ENCODE data around the gene PLCB4.

PLCB4 gene

DNA sequence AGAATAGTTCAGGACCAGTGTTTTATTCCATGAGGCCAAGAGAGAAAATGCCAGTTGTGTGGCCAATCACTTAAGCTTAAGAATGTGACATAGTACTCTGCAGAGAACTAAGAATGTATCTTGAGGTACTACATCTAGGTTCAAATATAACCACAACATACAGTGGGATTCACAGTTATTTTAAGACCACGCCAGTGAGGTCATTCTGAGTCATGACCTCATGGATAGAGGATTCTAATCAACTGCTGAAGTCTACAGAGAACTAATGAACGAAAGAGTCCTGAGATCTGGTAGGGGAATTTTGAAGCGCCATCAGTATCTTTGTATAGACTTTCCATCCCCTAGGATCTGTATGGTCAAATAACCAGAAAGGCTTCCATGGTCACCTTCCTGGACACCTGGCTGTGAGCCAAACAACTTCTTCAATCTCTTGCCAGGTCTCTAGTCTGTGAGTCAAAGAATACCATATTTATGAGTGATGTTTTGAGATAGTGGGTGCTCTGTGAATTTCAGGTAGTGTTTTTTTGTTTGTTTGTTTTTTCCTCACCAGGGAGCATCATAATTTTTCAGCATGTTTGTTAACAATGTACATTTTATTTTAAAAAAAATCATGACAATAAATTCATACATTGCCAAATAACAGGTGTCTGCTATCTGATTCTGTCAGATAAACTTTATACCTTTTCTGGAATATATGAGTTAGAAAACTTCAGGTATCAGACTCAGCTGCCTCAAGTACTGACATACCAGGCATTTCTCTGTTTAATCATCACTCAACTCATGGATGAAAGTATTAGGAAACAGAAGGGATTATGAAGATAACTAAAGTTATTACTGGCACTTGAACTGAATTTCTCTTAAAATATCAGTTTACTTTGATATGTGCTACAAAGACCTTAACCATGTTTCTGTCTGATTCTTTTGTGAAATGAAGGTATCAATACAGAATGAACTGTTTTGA lies 217.9 kb downstream of the PLCB4 start:
- DNase-seq: no peak

DNA sequence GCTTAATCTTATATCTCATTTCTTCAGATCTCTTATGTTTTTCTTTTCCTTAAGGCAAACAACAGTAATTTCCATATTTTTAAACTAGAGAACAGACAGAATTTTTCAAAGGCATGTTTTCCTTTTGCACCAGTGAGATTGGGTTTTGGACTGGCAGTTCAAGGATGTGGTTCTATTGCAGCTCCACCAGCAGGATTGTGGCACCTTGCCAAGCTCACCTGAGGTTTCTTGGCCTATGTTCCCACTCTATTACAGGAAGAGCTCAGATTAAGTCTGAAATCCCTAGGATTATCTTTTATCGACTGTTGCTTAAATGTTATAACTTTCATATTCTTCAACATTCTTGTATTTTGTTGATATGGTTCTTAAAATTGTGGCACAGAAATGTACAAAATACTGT lies 218.9 kb downstream of the PLCB4 start:
- no peak for DNase-seq

- no peak for DNase-seq
Observed at GRCh38 chr20:9290331-9290730, 221.4 kb downstream of the PLCB4 start.

DNA sequence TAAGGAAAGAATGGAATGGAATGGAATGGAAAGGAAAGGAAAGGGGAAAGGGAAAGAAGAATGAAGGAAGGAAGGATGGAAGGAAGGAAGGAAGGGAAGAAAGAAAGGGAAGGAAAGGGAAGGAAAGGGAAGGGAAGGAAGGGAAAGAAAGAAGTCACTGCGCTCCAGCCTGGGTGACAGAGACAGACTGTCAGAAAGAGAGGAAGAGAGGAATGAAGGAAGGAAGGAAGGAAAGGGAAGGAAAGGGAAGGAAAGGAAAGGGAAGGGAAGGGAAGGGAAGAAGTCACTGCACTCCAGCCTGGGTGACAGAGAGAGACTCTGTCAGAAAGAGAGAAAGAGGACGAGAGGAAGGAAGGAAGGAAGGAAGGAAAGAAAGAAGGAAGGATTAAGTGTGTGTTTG lies 224.3 kb downstream of the PLCB4 start:
- DNase-seq: no peak

DNA sequence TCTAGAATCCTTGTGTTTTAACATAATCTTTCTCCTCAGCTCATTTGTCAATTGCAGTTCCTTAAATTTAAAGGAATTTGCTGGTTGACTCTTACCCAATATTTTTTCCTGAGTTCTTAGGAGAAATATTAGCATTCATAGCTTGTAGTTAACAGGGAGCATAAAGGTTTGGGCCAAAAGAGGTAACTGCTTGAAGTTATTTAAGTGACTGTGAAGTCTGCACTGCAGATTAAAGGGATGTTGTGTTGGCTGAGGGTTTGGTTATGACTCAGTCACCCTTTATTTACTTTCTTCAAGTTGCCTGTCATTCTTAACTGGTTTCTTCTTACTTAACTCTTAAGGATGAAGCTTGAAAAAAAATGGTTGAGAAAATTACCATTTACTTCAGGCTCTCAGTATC lies 225.2 kb downstream of the PLCB4 start:
- DNase-seq: no peak

DNA sequence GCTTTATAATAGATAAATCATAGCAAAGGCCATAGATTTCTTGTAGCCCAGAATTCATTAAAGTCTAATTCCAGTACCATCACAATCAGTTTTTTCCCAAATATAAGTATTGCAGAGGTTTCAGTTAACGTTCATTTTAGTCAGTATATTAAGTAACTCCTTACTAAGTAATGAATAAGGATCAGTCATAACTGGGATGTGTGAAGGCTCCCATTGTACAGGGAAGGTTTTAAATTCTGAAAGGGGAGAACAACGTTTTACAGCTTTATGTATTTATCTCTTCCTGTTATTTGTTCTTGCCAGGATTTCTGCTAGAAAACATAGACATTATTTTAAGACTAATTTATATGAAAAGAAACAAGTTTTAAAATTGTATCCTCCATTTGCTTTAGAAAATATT lies 230.0 kb downstream of the PLCB4 start:
- no peak for DNase-seq

DNA sequence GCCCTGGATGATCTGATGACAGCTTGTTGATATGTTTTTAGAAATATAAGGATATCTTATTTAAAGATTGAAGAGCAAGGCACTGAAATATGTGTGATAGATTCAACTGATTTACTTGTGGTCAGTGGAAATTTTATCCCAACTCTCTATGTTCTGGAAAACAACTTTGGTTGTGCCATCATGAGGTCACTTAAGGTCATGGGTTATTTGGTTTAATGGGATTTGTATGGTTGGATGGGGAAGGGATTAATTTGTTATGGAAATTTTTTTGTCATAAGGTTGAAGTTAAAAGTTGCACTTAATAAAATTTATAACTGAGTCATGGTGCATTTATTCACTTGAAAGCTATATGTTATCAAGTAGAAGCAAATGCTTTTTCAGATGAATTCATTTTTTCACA lies 231.2 kb downstream of the PLCB4 start:
- DNase-seq: no peak

- DNase-seq: no peak
Observed at GRCh38 chr20:9300534-9300933, 231.6 kb downstream of the PLCB4 start.

DNA sequence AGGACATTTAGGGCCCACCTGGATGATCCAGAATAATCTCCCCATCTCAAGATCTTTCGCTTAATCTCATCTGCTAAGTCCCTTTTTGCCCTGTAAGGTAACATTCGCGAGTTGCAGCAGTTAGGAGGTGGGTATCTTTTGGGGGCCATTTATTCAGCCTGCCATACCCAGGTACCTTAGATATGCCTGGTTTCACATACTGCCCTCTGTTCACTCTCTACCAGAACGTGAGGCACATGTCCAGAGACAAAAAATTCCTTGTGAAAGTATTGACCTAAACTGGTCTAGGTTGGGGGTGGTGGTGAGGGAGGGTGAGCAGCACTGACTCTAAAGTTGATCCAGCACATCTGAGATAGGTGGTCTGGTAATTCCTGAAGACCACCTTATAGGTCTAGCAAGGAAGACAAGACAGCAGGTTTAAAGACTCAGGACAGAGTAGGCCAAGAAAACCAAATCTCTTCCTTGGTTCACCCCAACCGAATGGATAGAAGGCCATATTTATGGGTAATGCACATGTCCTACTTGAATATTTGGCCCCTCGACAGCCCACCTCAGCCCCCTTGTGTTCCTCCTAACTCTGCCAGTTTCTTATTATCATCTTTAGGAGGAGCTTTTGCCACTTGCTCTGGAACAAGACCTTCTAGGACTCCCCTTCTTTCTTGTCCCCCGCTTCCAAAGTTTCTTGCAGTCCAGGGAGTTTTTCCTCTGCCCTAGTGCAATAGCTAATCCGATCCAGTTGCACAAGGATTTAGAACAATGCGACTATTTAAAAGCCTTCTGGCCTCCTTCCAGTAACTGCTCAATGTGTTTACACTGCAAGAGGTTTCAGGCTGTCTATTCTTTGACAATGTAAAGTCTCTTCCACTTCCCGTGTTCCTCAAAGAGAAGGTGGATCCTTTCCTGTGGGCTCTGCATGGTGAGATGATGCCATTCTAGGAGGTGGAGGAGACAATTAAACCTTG lies 232.5 kb downstream of the PLCB4 start:
- DNase-seq: no peak

GRCh38 chr20:9302091-9302462 lies 233.2 kb downstream of the PLCB4 start:
- no peak for DNase-seq

DNA sequence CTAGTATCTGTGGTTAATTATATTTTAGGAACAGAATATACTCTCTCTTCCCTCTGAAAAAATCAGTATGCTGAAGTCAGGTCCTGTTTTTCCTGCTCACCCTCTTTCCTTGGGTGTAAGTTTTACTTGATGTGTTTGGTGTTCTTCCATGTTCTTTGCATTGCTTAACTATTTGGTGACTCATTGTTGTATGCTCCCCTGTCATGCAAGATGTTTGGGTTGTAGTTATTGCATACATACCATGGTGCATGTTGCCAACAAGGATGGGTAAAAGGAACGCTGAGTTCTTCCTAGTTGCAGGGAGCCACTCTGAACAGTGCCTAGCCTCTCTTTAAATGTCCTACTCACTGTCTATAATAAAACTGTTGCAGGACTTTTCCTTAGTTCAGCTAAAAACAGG lies 237.6 kb downstream of the PLCB4 start:
- no peak for DNase-seq

DNA sequence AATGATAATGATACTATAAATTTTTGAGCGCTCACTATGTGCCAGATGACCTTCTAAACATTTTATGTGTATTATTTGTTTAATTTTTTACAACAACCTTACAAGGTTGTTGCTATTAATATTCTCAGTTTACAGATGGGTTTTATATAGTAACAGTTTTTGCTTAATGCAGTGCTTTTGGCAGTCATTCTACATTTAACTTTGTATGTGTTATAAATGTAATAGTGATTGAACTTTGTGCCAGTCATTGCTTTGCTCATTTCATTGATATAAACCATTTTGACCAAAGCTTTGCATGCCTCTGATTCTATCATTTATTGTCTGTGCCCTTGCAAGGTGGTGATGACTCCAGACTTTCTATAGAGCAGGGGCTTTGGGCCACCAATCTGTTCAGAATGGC lies 239.2 kb downstream of the PLCB4 start:
- no peak for DNase-seq

- no peak for DNase-seq
Observed at GRCh38 chr20:9311132-9311531, 242.2 kb downstream of the PLCB4 start.

GRCh38 chr20:9319687-9320384 lies 250.9 kb downstream of the PLCB4 start:
- no peak for DNase-seq

DNA sequence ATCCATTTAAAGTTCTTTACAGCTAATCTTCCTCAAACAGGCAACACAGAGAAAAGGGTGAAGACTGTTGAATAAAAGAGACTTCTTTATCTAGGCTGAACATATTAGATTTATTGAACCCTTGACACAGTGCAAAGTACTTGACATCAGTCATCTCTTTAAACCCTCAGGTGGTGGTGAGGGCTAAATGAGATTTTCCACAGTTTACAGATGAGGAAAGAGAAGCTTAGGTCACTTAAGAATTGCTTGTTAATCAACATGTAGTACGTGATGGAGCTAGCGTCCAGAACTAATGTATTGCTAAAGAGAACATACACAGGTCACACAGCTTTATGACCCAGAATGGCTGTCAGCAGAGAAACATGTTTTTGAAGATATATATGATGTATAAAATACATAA lies 252.1 kb downstream of the PLCB4 start:
- DNase-seq: no peak

GRCh38 chr20:9322661-9323060 lies 253.8 kb downstream of the PLCB4 start:
- no peak for DNase-seq

- no peak for DNase-seq
Observed at GRCh38 chr20:9323622-9324021, 254.7 kb downstream of the PLCB4 start.

- DNase-seq: no peak
Observed at GRCh38 chr20:9329355-9330101, 260.6 kb downstream of the PLCB4 start.

GRCh38 chr20:9330151-9330550 lies 261.3 kb downstream of the PLCB4 start:
- DNase-seq: no peak

DNA sequence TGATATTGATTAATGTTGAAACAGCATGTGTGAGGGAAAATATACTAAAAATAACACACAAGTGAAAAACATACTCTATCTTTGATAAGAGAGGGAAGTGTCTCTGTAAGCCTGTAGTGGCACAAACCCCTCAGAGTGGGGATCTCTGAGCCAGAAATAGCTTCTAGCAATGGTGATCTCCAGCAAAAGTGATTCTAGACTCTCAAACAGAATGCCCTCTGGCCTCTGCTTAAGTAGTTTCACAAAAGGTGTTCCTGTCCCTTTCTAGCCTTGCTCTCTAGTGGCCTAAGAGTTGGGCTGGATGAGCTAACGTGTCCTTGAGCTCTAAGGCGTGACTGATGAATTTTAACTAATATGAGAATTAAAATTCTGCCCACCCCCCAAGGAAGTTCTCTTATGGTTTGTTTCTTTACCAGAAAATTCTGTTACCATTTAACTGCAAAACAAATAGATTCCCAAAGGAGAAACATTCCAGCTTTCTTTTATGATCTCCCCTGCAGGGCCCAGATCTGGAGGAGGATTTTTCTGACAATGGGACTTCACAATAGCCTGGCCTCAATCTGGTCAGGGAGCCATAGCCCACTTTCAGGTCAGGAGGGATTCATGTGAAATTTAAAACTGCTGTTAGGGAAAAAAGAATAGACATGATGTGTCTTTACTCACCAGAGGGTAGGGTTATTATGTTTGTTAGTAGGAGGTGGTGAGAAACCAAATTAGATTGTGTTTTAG lies 263.0 kb downstream of the PLCB4 start:
- no peak for DNase-seq

GRCh38 chr20:9332791-9333479 lies 264.0 kb downstream of the PLCB4 start:
- no peak for DNase-seq

All from activated CD8-positive, alpha-beta memory T cell treated with anti-CD3 and anti-CD28 coated beads for 24 hours (primary cell).